ENCODE measurements around the gene RNF10.
"Not testable (repeated sequence)": the region's sequence is repeated elsewhere in the genome, so short reads cannot be mapped to it uniquely, and the experiment has no call there.

DNA sequence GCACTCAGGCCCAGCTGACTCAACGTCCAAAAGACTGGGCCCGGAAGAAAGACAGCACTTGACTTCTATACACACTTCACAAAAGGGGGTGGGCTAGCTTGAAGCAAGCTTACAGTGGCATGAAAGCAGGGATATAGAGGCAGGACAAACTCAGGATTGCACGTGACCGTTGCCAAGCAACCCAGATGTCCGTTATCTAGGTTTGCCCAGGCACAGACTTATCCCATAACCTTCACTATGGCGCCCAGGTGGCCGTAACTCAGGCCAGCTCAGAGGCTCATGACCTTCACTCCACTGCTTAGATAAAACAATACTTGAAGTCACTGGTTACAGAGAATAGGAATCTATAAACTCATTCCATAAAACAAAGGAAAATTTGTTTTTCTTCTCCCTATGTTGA is 46.6 kb upstream of the RNF10 start:
- not testable (repeated sequence) for TF ChIP-seq POLR2A (IDR thresholded peaks at IDR 0.05)
- TF ChIP-seq, protein P1, sequence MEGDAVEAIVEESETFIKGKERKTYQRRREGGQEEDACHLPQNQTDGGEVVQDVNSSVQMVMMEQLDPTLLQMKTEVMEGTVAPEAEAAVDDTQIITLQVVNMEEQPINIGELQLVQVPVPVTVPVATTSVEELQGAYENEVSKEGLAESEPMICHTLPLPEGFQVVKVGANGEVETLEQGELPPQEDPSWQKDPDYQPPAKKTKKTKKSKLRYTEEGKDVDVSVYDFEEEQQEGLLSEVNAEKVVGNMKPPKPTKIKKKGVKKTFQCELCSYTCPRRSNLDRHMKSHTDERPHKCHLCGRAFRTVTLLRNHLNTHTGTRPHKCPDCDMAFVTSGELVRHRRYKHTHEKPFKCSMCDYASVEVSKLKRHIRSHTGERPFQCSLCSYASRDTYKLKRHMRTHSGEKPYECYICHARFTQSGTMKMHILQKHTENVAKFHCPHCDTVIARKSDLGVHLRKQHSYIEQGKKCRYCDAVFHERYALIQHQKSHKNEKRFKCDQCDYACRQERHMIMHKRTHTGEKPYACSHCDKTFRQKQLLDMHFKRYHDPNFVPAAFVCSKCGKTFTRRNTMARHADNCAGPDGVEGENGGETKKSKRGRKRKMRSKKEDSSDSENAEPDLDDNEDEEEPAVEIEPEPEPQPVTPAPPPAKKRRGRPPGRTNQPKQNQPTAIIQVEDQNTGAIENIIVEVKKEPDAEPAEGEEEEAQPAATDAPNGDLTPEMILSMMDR (IDR thresholded peaks at IDR 0.05) = not testable (repeated sequence)

All from suprapubic skin (tissue), 3 donors.